MM.1S (cell line): ENCODE results near the gene C9orf57.
"Not testable (repeated sequence)": the region's sequence is repeated elsewhere in the genome, so short reads cannot be mapped to it uniquely, and the experiment has no call there.

Source experiments
- DNase-seq: peaks from one replicate; pipeline ENCODE4 v3.0.0-alpha.2; 2015
- H2AFZ ChIP-seq: fragments of 300-600 bp; sonication (generic); 2 replicates; pipeline ENCODE4 v1.6.0; 2016; ENCODE audit warnings: antibody characterized with exemption, low read length
- H3F3A ChIP-seq: fragments of 300-600 bp; sonication (generic); 2 replicates; pipeline ENCODE4 v1.6.1; 2016; ENCODE audit warnings: mild to moderate bottlenecking, antibody characterized with exemption, low read length, moderate library complexity, mixed read lengths; ENCODE audit not compliant: insufficient read depth
- H3K27ac ChIP-seq: fragments of 300-600 bp; sonication (generic); 2 replicates; pipeline ENCODE4 v1.5.1; 2016; ENCODE audit warnings: mild to moderate bottlenecking, low read length
- H3K27me3 ChIP-seq: fragments of 300-600 bp; sonication (generic); replicated peaks from 2 replicates; pipeline ENCODE4 v1.6.0; 2016; ENCODE audit warnings: low read length; ENCODE audit not compliant: insufficient read depth
- H3K36me3 ChIP-seq: fragments of 300-600 bp; sonication (generic); replicated peaks from 2 replicates; pipeline ENCODE4 v1.6.1; 2016; ENCODE audit warnings: mild to moderate bottlenecking, low read length, mixed read lengths; ENCODE audit not compliant: insufficient read depth
- H3K4me1 ChIP-seq: fragments of 300-600 bp; sonication (generic); 2 replicates; pipeline ENCODE4 v1.6.1; 2016; ENCODE audit warnings: low read length, mixed read lengths
- H3K4me2 ChIP-seq: fragments of 300-600 bp; sonication (generic); 2 replicates; pipeline ENCODE4 v1.6.0; 2016; ENCODE audit warnings: low read depth, low read length
- H3K4me3 ChIP-seq: fragments of 300-600 bp; sonication (generic); 2 replicates; pipeline ENCODE4 v1.5.1; 2016; ENCODE audit warnings: low read length, mixed read lengths
- H3K79me2 ChIP-seq: fragments of 300-600 bp; sonication (generic); 2 replicates; pipeline ENCODE4 v1.6.1; 2016; ENCODE audit warnings: mixed run types, low read length, mixed read lengths
- H3K9ac ChIP-seq: fragments of 300-600 bp; sonication (generic); 2 replicates; pipeline ENCODE4 v1.6.1; 2016; ENCODE audit warnings: low read length, mixed read lengths
- H3K9me2 ChIP-seq: fragments of 300-600 bp; sonication (generic); replicated peaks from 2 replicates; pipeline ENCODE4 v1.6.1; 2016; ENCODE audit warnings: mild to moderate bottlenecking, low read length, mixed read lengths; ENCODE audit not compliant: insufficient read depth
- H3K9me3 ChIP-seq: fragments of 300-600 bp; sonication (generic); replicated peaks from 2 replicates; pipeline ENCODE4 v1.6.1; 2016; ENCODE audit warnings: mild to moderate bottlenecking, low read length, mixed read lengths; ENCODE audit not compliant: insufficient read depth
- H4K20me1 ChIP-seq: fragments of 300-600 bp; sonication (generic); 2 replicates; pipeline ENCODE4 v1.6.1; 2016; ENCODE audit warnings: mild to moderate bottlenecking, low read length, moderate library complexity, mixed read lengths; ENCODE audit not compliant: insufficient read depth
- EZH2 ChIP-seq: fragments of 300-600 bp; sonication (generic); optimal IDR thresholded peaks from 2 replicates; pipeline ENCODE3; 2017; ENCODE audit warnings: low read depth, mild to moderate bottlenecking, antibody characterized with exemption, low read length, mixed read lengths
- EZH2phosphoT487 ChIP-seq: fragments of 300-600 bp; sonication (generic); IDR thresholded peaks from 2 replicates; pipeline ENCODE4 v1.6.1; 2018; ENCODE audit warnings: antibody characterized with exemption, low read length
- TF ChIP-seq, protein P1 (sequence below): fragments of 300-600 bp; sonication (generic); IDR thresholded peaks from 2 replicates; pipeline ENCODE4 v1.5.1; 2016; ENCODE audit warnings: antibody characterized with exemption, low read length, mixed read lengths

Gene C9orf57

DNA sequence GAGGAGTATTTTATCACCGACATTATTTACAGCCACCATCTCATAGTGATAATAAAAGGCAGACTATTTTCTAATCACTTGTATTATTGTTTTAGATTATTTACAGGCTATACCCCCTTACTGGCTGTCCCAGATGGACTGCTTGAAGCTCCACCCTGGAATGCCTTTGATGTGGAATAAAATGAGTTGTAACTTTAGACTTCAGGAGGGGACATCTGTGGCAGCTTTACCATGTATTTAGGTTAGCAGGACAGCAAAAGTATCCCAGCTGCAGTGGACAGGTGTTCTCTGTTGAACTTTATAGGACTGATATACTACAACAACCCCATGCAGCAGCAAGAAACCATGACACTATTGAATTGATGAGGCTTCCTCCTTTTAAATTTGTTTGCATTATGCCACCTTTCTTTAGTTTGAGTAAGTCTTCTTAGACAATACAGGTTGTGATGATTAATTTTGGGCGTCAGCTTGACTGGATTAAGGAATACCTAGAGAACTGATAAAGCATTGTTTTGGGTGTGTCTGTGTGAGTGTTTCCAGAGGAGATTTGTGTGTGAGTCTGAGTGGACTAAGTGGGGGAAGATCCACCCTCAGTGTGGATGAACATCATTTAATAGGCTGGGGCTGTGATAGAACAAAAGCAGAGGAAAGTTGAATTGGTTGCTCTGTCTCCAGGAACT, 29.2 kb upstream of the C9orf57 start:
- H3K4me2 ChIP-seq, result no peak overlapping the region
- H3K4me1 ChIP-seq, result no peaks in the 10 kb centered on the region
- no peaks in the 10 kb centered on the region for H4K20me1 ChIP-seq
- no peak overlapping the region for H3K9ac ChIP-seq
- no peaks in the 10 kb centered on the region for H3K9me3 ChIP-seq
- no peak overlapping the region for H2AFZ ChIP-seq
- no peaks in the 10 kb centered on the region for H3K79me2 ChIP-seq
- no peak for TF ChIP-seq EZH2
- no peak for TF ChIP-seq EZH2phosphoT487
- TF ChIP-seq, protein P1, sequence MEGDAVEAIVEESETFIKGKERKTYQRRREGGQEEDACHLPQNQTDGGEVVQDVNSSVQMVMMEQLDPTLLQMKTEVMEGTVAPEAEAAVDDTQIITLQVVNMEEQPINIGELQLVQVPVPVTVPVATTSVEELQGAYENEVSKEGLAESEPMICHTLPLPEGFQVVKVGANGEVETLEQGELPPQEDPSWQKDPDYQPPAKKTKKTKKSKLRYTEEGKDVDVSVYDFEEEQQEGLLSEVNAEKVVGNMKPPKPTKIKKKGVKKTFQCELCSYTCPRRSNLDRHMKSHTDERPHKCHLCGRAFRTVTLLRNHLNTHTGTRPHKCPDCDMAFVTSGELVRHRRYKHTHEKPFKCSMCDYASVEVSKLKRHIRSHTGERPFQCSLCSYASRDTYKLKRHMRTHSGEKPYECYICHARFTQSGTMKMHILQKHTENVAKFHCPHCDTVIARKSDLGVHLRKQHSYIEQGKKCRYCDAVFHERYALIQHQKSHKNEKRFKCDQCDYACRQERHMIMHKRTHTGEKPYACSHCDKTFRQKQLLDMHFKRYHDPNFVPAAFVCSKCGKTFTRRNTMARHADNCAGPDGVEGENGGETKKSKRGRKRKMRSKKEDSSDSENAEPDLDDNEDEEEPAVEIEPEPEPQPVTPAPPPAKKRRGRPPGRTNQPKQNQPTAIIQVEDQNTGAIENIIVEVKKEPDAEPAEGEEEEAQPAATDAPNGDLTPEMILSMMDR, result no peak
- no peaks in the 10 kb centered on the region for H3K27me3 ChIP-seq
- no peak overlapping the region for H3K4me3 ChIP-seq
- H3K9me2 ChIP-seq, result no peaks in the 10 kb centered on the region
- H3F3A ChIP-seq, result no peaks in the 10 kb centered on the region
- no peak for DNase-seq
- no peak overlapping the region for H3K27ac ChIP-seq
- no peaks in the 10 kb centered on the region for H3K36me3 ChIP-seq

DNA sequence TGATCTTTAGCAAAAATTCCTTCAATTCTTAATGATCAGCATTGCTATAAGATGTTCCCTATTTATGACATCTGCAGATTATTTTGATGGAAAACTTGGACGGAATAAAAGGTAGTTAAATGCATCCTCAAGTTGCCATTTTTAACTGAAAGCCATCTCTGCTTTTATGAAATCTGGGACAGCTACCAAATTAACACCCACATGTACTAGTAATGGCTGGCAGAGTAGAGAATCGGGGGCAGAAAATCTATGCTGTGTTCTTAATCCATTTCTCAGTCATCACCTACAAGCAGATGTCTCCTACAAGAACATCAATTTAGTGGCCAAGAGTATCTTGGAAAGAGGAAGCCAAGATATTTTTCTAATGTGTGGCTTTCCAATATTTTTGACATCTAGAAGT, 22.1 kb upstream of the C9orf57 start:
- Histone ChIP-seq H3K4me1 (no peaks in the 10 kb centered on the region), H3K36me3 (no peaks in the 10 kb centered on the region), H3K79me2 (no peaks in the 10 kb centered on the region), H3F3A (no peaks in the 10 kb centered on the region), H3K4me3 (no peak overlapping the region), H3K9ac (no peak overlapping the region), H4K20me1 (no peaks in the 10 kb centered on the region), H3K27ac (no peak overlapping the region), H3K9me3 (no peaks in the 10 kb centered on the region), H3K27me3 (no peaks in the 10 kb centered on the region), H3K9me2 (no peaks in the 10 kb centered on the region), H3K4me2 (no peak overlapping the region), H2AFZ (no peak overlapping the region)
- no peak for DNase-seq
- TF ChIP-seq EZH2 (no peak), EZH2phosphoT487 (no peak)
- TF ChIP-seq, protein P1, result no peak

DNA sequence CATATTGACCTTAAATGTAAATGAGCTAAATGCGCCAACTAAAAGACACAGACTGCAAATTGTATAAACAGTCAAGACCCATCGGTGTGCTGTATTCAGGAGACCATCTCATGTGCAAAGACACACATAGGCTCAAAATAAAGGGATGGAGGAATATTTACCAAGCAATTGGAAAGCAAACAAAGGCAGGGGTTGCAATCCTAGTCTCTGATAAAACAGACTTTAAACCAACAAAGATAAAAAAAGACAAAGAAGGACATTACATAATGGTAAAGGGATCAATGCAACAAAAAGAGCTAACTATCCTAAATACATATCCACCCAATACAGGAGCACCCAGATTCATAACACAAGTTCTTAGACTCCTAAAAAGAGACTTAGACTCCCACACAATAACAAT, 14.3 kb upstream of the C9orf57 start:
- not testable (repeated sequence) for H3K4me3 ChIP-seq, H3K9me2 ChIP-seq, H3K4me1 ChIP-seq, H2AFZ ChIP-seq, DNase-seq, H3K27ac ChIP-seq, H3K36me3 ChIP-seq, H3K9me3 ChIP-seq, H3K4me2 ChIP-seq, H3K79me2 ChIP-seq, H3K9ac ChIP-seq, H3F3A ChIP-seq, H3K27me3 ChIP-seq, H4K20me1 ChIP-seq

DNA sequence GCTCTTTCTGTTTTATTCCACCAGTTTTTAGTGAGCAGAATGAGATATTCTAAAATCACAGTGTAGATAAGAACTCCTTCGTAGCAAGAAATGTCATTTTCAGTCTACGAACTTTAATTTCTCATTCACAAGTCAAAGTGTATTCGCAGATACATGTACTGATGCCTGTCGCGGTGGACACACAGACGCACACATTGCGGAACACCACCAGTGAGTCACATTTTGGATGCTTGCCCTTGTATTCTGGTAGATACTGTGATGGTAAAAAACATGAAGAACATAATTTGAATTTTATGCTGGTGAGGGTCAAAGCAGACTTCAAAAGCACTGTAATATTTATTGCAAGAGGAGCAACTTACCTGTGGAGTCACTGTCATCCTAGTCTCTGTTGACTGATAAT, 4.7 kb upstream of the C9orf57 start:
- no peaks in the 10 kb centered on the region for H3K9me2 ChIP-seq
- H3K27me3 ChIP-seq, result no peaks in the 10 kb centered on the region
- no peaks in the 10 kb centered on the region for H3K4me1 ChIP-seq
- TF ChIP-seq, protein P1, result no peak
- TF ChIP-seq EZH2, result no peak
- TF ChIP-seq EZH2phosphoT487, result no peak
- no peaks in the 10 kb centered on the region for H3K79me2 ChIP-seq
- DNase-seq, result no peak
- no peaks in the 10 kb centered on the region for H3K36me3 ChIP-seq
- H3K9me3 ChIP-seq, result no peaks in the 10 kb centered on the region
- no peak overlapping the region for H3K4me3 ChIP-seq
- no peaks in the 10 kb centered on the region for H4K20me1 ChIP-seq
- no peaks in the 10 kb centered on the region for H3F3A ChIP-seq
- no peak overlapping the region for H3K9ac ChIP-seq
- no peak overlapping the region for H2AFZ ChIP-seq
- H3K4me2 ChIP-seq, result no peak overlapping the region
- H3K27ac ChIP-seq, result no peak overlapping the region
